H54 (cell line): ENCODE measurements around the gene PPP4R3B.

Experiments used
- DNase-seq: peaks from one replicate; pipeline ENCODE4 v3.0.0; 2011; ENCODE audit warnings: low spot score, mixed read lengths; ENCODE audit not compliant: insufficient read length
- FAIRE-seq: peaks from 3 replicates; lab custom pipeline; 2011; peaks lifted over from hg19 to GRCh38; lab: Jason Lieb, UNC
- POLR2A ChIP-seq: IDR thresholded peaks from 2 replicates; pipeline ENCODE4 v1.6.1; 2011; ENCODE audit warnings: low read depth, mild to moderate bottlenecking, low read length

The PPP4R3B gene

DNA sequence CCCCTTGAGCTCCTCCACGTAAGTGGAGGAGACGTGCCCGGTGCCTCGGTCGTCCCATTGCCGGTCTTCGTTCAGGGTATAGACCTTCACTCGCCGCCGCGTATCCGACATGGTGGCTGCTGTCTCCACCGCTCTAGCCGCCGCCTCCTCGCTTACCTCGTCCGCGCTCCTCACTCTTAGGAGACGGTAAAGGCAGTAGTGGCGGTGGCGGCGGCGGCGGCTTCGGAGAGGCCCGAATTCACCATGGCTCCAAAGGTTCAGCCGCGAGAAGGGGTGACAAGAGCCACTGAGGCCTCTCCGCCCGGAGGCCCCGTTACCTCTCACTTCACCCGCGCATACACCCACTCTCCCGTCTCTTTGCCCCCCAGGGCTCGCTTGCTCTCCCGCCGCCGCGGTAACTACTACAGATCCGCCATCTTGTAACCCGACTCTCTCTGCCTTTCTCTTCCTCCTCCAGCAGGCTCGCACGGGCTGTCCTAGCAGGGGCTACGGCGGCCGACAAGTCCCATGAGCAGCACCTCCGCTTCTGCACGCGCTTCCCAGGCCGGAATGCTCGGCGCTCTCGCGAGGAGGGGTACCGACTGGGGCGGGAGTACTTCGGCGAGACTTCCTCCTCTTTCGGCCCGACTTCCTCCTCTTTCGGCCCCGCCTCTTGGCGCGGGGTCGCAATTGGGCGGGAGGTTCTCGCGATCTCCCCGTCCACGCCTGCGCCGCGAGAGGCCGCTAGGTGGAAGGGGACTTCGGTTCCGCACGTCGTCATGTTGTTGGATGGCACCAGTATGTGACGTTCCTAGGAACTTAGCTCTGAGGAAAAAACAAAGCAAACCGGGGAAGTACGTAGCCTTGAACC lies at the start of gene PPP4R3B:
PPP4R3B (minus strand) TSS at position 448 of the 850 bp plus-strand sequence; CDS start at position 111, 337 bp downstream.
- TF ChIP-seq POLR2A, result peak; percentile 82
- FAIRE-seq, result peak; percentile 85

DNA sequence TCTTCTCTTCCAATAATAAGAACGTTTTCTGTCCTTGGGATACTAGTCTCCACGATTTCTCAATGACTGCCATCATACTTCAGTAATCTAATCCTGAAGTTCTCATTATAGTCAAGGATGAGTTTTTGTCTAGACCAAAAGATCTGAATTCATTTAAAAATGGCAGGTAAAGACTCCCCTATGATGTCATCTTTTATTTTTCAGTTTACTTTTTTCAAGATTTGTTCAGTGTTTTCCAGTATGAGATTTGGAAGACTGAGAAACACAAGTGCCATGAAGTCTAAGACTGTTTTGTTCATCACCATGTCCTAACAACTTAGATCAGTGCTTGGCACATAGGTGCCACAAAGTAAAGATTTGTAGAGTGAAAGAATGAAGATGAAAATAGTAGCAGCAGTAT lies 35.8 kb upstream of the PPP4R3B start:
- FAIRE-seq (no peak), DNase-seq (no peak)
- TF ChIP-seq POLR2A, result no peak

More for the DNA sequence above, at the start of gene PPP4R3B:
- DNase-seq, result peak; percentile 78

DNA sequence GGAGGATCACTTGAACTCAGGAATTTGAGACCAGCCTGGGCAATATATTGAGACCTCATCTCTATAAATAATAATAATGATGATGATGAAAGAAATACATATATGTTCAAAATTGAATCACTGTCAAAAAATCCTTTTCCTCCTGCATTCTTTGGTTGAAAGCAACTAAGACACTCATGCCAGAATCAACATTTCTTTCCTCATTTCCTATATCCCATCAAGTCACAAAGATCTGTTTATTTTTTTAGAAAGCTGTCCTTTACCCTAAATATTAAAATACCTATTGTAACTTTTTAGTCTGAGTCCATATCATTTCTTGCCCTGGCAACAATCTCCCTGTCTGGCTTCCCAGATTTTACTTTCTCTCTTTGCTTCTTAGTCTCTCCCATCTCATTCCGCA lies 31.8 kb upstream of the PPP4R3B start:
- no peak for TF ChIP-seq POLR2A
- FAIRE-seq (no peak), DNase-seq (no peak)

DNA sequence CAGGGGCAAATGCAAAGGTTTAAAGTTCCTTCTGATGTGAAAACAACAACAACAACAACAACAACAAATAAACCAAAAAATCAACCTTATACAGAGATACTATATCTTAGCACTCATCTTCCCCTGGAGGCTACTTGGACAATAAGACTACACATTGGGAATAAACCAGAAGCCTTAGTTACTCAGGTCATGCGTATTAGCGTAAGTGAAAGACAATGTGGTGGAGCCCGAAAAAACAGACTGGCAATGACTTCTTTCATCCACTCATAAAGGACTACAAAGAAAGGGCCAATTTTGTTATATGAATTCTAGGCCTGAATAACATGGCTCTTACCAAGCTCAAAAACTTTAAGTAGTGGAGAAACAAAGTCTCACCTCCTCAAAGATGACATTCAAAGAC lies 19.4 kb upstream of the PPP4R3B start:
- FAIRE-seq, result peak; percentile 6
- no peak for TF ChIP-seq POLR2A
- no peak for DNase-seq

DNA sequence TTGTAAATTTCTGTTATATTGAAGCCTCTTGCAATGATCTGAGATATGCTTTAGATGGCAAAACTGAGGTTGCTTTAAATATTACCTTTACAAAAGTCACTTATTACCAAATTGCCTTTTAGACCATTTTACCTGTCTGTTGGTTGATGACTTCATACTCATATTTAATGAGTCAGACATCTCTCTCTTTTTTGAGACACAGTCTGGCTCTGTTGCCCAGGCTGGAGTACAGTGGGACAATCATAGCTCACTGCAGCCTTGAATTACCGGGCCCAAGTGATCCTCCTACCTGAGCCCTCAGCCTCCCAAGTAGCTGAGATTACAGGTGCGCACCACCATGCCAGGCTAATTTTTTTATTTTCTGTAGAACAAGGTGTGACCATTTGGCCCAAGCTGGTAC lies 11.5 kb upstream of the PPP4R3B start:
- FAIRE-seq, result peak; percentile 71
- DNase-seq, result no peak
- no peak for TF ChIP-seq POLR2A

DNA sequence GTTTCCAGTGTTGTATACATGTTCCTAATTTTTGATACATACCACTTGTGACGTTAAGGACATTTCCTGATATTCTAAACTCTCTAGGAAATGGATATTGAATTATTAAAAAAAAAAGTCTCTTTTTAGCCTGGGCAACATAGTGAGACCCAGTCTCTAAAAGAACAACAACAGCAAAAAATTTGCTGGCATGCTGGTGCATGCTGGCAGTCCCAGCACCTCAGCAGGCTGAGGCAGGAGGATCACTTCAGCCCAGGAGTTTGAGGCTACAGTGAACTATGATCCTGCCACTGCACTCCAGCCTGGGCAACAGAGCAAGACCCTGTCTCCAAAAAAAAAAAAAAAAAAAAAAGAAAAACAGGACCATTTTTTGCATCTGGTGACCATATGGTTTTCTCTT lies 10.5 kb upstream of the PPP4R3B start:
- DNase-seq, result no peak
- no peak for FAIRE-seq

DNA sequence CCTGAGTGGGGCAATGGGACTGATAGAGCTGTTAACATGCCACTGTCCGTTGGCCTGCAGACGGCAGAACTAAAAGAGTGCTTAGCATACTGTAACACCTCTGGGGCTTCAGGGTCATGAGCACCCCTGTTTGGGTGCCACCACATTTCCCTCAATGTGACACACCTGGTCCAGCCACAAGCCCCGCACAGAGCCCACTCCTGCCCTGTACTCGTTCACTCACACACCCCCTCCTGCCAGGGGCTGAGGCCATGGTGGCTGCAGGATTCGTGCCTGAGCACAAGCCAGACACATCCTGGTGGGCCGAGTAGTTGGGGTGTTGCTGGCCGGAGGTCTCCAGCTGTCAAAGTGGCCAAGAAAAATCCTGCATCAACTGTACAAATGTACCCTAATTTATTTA lies 4.4 kb upstream of the PPP4R3B start:
- no peak for FAIRE-seq
- no peak for DNase-seq
- TF ChIP-seq POLR2A, result no peak

More for the DNA sequence above, 10.5 kb upstream of the PPP4R3B start:
- TF ChIP-seq POLR2A, result no peak

DNA sequence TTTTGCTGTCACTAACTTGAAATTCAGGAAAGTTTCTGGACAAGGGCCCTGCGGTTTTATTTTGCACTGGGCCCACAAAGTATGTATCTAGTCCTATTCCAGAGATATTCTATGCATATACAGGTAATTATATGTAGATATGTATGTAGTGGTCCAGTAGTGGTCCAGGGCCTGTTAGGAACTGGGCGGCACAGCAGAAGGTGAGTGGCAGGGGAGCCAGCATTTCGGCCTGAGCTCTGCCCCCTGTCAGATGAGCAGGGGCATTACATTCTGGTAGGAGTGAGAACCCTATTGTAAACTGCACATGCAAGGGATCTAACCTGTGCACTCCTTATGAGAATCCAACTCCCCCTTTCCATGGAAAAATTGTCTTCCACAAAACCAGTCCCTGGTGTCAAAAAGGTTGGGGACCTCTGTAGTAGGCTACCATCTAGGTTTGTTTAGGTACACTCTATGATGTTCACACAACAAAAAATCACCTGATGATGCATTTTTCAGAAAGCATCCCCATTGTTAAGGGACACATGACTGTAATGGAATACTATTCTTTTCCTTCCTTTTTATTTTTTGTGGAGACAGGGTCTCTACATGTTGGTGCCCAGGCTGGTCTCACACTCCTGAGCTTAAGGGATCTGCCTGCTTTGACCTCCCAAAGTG lies 2.8 kb upstream of the PPP4R3B start:
- DNase-seq (no peak), FAIRE-seq (no peak)
- TF ChIP-seq POLR2A, result no peak

DNA sequence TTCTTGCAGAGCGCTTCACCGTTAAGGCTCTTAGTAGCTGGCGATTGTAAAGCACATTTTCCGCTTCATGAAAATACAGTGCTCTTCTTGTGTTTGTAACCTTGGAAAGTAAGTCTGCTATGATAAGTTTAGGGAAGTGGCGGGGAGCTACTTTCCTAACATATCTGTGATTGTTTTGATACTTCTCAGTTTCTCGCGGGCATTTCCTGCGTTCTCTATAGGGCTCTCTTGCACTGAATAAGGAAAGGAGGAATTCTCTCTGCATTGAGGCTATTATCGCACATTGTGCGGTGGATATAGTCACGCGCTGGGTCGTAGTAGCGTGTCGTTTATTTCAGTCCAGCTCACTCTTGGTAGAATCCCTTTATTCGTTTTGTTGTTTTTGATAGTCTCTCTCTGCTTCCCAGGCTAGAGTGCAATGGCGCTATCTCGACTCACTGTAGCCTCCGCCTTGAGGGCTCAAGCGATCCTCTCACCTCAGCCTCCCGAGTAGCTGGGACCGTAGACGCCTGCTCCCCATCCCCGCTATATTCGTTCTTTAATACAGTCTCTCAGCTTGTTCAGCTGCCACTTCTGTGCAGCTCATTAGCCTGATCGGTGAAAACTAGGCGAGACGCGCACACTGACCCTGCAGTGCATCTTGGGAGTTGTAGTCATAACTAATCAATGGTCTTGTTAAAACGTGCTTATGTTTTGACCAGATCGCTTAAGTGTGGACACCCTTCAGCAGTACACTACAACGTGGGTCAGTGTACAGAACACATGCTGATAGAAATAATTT lies 1.0 kb upstream of the PPP4R3B start:
- FAIRE-seq (peak; percentile 27), DNase-seq (no peak)
- no peak; the same call in 1 of the 2 replicates for TF ChIP-seq POLR2A

DNA sequence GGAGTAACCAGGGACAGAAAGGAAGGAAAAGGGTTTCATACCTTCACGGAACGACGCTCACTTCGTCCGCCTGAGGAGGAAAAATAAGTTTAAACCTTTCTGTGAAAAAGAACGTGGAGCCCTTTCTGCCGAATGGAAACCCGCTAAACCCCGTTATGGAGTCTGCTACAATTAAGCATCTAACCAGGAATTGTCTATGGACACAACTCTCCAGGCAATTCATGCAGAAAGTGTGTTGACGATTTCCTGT lies 528 bp upstream of the PPP4R3B start:
- no peak for FAIRE-seq
- no peak for DNase-seq
- no peak for TF ChIP-seq POLR2A

DNA sequence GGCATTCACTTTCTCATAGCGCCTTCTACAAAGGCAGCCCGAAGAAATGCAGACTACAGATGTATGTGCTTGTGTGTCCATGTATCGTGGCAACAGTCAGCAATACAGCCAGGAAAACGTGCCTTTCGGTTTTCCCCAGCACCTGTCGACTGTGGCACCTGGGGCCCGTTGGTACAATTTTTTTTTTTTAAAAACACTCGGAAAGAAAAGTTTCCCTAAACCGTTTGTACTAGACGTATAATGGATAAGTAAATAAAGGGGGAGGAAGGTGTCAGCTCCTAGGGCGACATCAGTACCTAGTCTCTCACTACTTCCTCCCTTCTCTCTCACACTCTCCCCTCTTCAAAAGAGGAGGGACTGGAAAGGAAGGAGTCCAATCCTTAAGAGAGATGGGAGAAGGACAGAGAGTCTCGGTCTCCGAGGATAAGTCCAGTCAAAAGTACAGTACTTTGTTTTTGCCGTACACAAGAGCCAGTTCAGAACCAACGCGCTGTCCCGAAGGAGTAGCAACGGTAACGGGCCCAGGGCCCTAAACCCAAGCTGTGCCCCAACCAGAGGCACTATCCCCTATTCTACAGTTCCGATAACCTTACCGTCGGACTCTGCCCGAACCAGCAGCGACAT lies 759 bp downstream of the PPP4R3B start:
- FAIRE-seq (no peak), DNase-seq (no peak)
- TF ChIP-seq POLR2A, result no peak

DNA sequence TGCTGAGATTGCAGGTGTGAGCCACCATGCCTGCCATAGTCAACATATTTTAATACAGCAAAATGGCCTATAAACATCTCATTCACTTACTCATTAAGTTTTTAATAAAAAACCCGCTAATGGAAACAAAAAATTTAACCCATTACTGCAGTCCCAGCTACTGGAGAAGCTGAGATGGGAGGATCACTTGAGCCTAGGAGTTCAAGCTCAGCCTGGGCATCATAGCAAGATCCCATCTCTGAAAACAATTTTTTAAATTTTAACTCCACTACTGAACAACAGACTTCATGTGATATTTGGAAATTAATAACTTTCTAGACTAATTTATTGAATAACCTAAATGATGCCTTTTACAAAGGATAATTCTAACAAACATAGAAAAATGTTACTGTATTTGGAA lies 5.4 kb downstream of the PPP4R3B start:
- DNase-seq (no peak), FAIRE-seq (no peak)
- TF ChIP-seq POLR2A, result no peak

DNA sequence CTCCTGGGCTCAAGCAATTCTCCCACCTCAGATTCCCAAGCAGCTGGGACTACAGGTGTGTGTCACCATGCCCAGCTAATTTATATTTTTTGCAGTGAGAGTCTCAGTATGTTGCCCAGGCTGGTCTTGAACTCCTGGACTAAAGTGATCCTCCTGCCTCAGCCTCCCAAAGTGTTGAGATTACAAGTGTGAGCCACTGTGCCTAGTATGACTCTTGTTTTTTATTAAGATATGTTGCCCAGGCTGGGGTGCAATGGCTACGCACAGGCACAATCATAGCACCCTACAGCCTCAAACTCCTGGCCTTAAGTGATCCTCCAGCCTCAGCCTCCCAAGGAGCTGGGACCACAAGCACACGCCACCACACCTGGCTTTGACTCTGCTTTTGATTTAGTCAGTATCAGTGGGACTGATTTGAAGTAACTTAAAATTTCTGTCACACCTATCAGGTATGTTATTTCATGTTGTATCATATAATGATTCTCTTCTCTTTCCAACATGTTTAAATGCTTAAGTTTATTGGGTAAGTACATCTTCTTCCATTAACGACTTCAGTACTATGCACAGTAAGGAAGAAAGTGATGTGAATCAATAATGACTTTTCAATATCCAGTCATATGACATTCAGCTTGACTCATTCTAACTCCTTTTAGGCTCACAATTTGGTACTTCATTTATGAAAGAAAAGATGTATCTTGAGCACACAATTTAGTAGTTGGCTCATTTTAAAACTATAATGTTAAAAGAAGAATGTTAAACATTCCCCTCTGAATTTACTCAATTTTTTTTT lies 6.3 kb downstream of the PPP4R3B start:
- no peak for TF ChIP-seq POLR2A
- FAIRE-seq, result no peak
- DNase-seq, result no peak
